Hepatic stellate cell (primary cell): ENCODE results near the gene RILP.

Experiments used
- DNase-seq: peaks from one replicate; pipeline ENCODE4 v3.0.0; 2011; ENCODE audit warnings: low spot score

The RILP gene

GRCh38 chr17:1629504-1630310 lies 20.0 kb downstream of the RILP start:
- DNase-seq = peak; percentile 41

- DNase-seq = peak; percentile 100
These were observed 20.7 kb downstream of the RILP start for GRCh38 chr17:1628856-1629503.

GRCh38 chr17:1627982-1628855 lies 21.4 kb downstream of the RILP start, which contains the start of gene SLC43A2:
Gene SLC43A2, minus strand, starts transcription at chr17:1628834. Its CDS starts 960 bp downstream, at chr17:1627874.
- DNase-seq = peak; percentile 98

GRCh38 chr17:1627182-1627981 lies 22.3 kb downstream of the RILP start:
- no peak for DNase-seq

- peak; percentile 37 for DNase-seq
These were observed 23.3 kb downstream of the RILP start for GRCh38 chr17:1626333-1626732.

GRCh38 chr17:1625581-1625980 lies 24.1 kb downstream of the RILP start:
- DNase-seq = no peak

GRCh38 chr17:1625053-1625452 lies 24.6 kb downstream of the RILP start:
- DNase-seq = no peak

GRCh38 chr17:1624650-1625049 lies 25.0 kb downstream of the RILP start:
- DNase-seq = no peak

- DNase-seq = no peak
These were observed 26.5 kb downstream of the RILP start for GRCh38 chr17:1623057-1623630.

- DNase-seq = no peak
These were observed 28.3 kb downstream of the RILP start for GRCh38 chr17:1621273-1621954.

GRCh38 chr17:1620486-1620885 lies 29.2 kb downstream of the RILP start:
- DNase-seq = no peak

GRCh38 chr17:1617620-1618174 lies 32.0 kb downstream of the RILP start:
- no peak for DNase-seq

GRCh38 chr17:1616101-1616500 lies 33.6 kb downstream of the RILP start:
- DNase-seq = no peak

GRCh38 chr17:1612400-1612799 lies 37.3 kb downstream of the RILP start:
- no peak for DNase-seq

- DNase-seq = no peak
These were observed 38.0 kb downstream of the RILP start for GRCh38 chr17:1611715-1612114.

- no peak for DNase-seq
These were observed 41.0 kb downstream of the RILP start for GRCh38 chr17:1608676-1609075.

- DNase-seq = no peak
These were observed 41.7 kb downstream of the RILP start for GRCh38 chr17:1607971-1608320.

GRCh38 chr17:1606352-1606985 lies 43.2 kb downstream of the RILP start:
- DNase-seq = no peak

- no peak for DNase-seq
These were observed 43.9 kb downstream of the RILP start for GRCh38 chr17:1605681-1606351.
